ENCODE results near the gene MICALL2.

Gene MICALL2

DNA sequence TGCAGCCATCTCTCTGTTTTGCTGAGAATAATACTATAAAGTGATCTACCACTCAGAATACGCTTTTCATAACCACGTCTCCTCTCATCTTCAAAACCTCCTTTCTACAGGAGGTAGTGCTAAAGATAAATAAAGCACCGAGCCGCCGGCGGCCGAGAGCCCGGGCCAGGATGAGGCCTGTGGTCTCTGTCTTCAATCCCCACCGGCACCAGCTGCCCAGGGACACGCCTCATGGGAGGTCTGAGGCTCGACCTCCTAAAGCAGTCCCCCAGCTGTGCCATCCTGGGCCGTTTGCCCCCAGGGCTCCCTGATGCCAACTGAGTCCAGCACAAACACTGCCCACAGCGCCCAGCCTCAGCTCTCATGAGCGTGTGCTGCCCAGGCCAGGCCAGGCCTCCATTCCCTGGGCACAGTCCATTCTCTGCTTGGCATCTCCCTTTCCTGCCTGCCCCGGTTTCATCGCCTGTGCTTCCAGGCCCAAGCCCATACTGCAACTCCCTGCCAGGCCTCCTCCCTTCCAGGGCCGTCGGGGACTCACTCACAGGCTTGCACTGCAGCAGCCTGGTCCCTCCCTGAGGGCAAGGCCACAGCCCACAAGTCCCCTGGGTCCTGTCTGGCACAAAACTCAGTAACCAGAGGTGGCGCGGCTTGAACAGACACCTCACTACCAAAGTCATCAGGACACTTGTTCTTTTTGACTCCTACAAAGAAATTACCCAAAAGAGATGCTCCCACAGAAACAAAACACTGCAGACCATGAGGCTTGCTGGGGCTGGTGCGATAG, 42.4 kb upstream of the MICALL2 start:
- H3K27ac ChIP-seq, result no peak overlapping the region
- no peak for TF ChIP-seq ZFX (IDR thresholded peaks at IDR 0.05; ENCODE audit: borderline replicate concordance)
- no peak for TF ChIP-seq CTCF (IDR thresholded peaks at IDR 0.05)

- H3K27ac ChIP-seq, result no peak overlapping the region
- no peak for TF ChIP-seq CTCF (IDR thresholded peaks at IDR 0.05)
- no peak for TF ChIP-seq ZFX (IDR thresholded peaks at IDR 0.05; ENCODE audit: borderline replicate concordance)
Observed at GRCh38 chr7:1500064-1500807, 41.0 kb upstream of the MICALL2 start.

GRCh38 chr7:1499367-1500029, 40.2 kb upstream of the MICALL2 start:
- H3K27ac ChIP-seq, result no peak overlapping the region
- no peak for TF ChIP-seq CTCF (IDR thresholded peaks at IDR 0.05)
- TF ChIP-seq ZFX (IDR thresholded peaks at IDR 0.05; ENCODE audit: borderline replicate concordance), result no peak

DNA sequence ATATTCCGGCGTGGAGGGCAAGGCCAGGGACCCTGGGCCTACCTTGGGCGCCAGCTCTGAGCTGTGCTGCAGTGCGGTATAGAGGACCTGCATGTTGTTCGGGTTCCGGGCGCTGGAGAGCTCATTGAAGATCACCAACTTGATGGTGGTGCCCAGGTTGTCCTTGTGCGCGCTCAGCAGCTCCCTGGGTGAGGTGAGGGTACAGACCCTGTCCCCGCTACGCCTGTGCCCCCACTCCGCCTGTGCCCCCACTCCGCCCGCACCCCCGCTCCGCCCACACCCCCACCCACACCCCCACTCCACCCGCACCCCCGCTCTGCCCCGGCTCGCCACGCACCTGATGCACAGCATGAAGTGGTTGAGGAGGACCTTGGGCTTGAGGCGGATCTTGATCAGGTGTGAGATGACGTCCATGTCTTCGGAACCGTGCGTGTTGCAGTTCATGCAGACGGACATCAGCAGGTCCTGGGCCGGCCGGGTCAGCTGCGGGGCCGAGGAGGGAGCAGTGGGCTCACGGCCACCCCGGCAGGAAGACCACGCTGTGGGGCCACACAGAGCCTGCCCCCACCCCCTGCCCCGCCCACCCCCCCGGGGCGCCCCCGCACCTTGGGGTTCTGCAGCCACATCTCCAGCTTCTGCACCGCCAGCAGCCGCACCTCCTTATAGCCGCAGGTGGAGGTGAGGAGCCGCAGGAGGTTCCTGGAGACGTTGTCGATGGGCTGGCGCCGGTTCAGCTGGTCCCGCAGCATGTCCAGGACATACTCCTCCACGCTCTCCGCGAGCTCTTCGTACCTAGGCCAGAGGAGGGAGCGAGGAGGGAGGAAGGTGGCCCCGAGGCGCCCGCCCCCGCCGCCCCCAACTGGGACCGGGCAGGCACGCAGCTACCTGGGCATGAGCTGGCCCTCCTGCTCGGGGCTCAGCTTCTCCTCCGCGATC, 39.4 kb upstream of the MICALL2 start:
- no peak for TF ChIP-seq ZFX (IDR thresholded peaks at IDR 0.05; ENCODE audit: borderline replicate concordance)
- no peak for TF ChIP-seq CTCF (IDR thresholded peaks at IDR 0.05)
- H3K27ac ChIP-seq, result no peak overlapping the region

GRCh38 chr7:1497293-1497927, 38.1 kb upstream of the MICALL2 start:
- H3K27ac ChIP-seq, result no peak overlapping the region
- TF ChIP-seq CTCF (IDR thresholded peaks at IDR 0.05), result no peak
- no peak for TF ChIP-seq ZFX (IDR thresholded peaks at IDR 0.05; ENCODE audit: borderline replicate concordance)

GRCh38 chr7:1496531-1497292, 37.4 kb upstream of the MICALL2 start:
- no peak for TF ChIP-seq ZFX (IDR thresholded peaks at IDR 0.05; ENCODE audit: borderline replicate concordance)
- TF ChIP-seq CTCF (IDR thresholded peaks at IDR 0.05), result no peak
- no peak overlapping the region for H3K27ac ChIP-seq

Measured in 22Rv1 (cell line).